GM23248 (cell line): Measurements from ENCODE around the gene MPPED2.

Experiments used
- EZH2 ChIP-seq: fragments of 200-600 bp; sonication (generic); IDR thresholded peaks from 2 replicates; pipeline ENCODE4 v1.6.1; 2018; ENCODE audit warnings: antibody characterized with exemption, mild to moderate bottlenecking; ENCODE audit not compliant: insufficient read depth, poor library complexity, severe bottlenecking
- EZH2phosphoT487 ChIP-seq: fragments of 200-600 bp; sonication (generic); IDR thresholded peaks from 2 replicates; pipeline ENCODE4 v1.6.1; 2018; ENCODE audit warnings: antibody characterized with exemption, moderate library complexity, mild to moderate bottlenecking, low read depth; ENCODE audit not compliant: insufficient read depth

- TF ChIP-seq EZH2 (no peak), EZH2phosphoT487 (no peak)
Observed at GRCh38 chr11:30594646-30595411, 8.7 kb upstream of the MPPED2 start.
